Astrocyte of the spinal cord (primary cell): ENCODE data around the gene MAPK1.
"Not testable (repeated sequence)": the region's sequence is repeated elsewhere in the genome, so short reads cannot be mapped to it uniquely, and the experiment has no call there.

ENCODE experiments used
- DNase-seq: peaks from one replicate; pipeline ENCODE4 v3.0.0; 2011; ENCODE audit warnings: low read depth, low spot score
- H3K4me3 ChIP-seq: 2 replicates; pipeline ENCODE4 v1.5.1; 2011; ENCODE audit warnings: low read depth, mild to moderate bottlenecking, low read length, moderate library complexity
- in situ Hi-C: cut with HindIII; loops from 2 replicates; pipeline ENCODE4 v1.10.0; 2017; ENCODE audit warnings: low sequenced_read_pairs
- TF ChIP-seq, protein P1 (sequence below): IDR thresholded peaks from 2 replicates; pipeline ENCODE4 v1.5.1; 2012; ENCODE audit warnings: low read depth, mild to moderate bottlenecking, low read length, inconsistent platforms

Gene MAPK1

DNA sequence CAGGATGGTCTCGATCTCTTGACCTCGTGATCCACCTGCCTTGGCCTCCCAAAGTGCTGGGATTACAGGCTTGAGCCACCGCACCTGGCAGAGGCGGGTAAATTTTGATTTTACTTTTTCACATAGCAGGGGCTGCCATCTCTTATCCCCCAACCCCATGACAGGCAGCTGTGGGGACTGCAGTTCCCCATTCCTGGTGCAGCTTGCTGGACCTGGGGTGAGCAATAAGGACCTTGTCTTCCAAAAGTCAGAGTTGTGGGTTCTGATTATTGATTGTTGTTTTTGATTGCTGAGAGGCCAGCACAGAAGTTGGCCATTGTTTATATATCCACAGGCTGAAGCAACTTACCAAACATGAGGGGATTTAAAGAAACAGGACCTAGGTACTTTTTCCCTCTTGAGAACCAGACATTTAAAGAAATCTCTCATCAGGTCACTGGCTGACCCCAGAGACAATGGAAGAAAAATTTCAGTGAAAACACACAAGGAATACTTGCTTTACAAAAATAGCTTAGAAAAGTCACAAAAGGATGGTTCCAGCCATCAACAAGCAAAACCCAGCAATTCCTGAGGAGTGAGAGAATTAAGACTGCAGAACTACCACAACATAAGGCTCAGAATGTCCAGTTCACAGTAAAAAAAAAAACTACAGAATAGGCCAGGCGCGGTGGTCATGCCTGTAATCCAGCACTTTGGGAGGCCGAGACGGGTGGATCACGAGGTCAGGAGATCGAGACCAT lies 22.0 kb upstream of the MAPK1 start:
- TF ChIP-seq, protein P1, sequence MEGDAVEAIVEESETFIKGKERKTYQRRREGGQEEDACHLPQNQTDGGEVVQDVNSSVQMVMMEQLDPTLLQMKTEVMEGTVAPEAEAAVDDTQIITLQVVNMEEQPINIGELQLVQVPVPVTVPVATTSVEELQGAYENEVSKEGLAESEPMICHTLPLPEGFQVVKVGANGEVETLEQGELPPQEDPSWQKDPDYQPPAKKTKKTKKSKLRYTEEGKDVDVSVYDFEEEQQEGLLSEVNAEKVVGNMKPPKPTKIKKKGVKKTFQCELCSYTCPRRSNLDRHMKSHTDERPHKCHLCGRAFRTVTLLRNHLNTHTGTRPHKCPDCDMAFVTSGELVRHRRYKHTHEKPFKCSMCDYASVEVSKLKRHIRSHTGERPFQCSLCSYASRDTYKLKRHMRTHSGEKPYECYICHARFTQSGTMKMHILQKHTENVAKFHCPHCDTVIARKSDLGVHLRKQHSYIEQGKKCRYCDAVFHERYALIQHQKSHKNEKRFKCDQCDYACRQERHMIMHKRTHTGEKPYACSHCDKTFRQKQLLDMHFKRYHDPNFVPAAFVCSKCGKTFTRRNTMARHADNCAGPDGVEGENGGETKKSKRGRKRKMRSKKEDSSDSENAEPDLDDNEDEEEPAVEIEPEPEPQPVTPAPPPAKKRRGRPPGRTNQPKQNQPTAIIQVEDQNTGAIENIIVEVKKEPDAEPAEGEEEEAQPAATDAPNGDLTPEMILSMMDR = no peak
- in situ Hi-C loops = no loop called here
- DNase-seq = no peak
- no peak overlapping the region for H3K4me3 ChIP-seq

DNA sequence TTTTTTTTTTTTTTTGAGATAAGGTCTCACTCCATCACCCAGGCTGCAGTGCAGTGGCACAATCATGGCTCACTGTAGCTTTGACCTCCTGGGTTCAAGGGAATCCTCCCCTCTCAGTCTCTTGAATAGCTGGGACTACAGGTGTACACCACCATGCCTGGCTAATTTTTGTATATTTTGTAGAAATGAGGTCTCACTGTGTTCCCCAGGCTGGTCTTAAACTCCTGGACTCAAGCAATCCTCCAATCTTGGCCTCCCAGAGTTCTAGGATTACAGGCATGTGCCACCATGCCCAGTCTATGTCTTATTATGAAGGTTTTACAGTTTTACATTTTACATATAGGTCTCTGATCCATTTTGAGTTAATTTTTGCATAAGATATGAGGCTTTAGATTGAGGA lies 20.4 kb upstream of the MAPK1 start:
- no peak overlapping the region for H3K4me3 ChIP-seq
- in situ Hi-C loops = no loop called here
- TF ChIP-seq, protein P1 = no peak
- DNase-seq = no peak

DNA sequence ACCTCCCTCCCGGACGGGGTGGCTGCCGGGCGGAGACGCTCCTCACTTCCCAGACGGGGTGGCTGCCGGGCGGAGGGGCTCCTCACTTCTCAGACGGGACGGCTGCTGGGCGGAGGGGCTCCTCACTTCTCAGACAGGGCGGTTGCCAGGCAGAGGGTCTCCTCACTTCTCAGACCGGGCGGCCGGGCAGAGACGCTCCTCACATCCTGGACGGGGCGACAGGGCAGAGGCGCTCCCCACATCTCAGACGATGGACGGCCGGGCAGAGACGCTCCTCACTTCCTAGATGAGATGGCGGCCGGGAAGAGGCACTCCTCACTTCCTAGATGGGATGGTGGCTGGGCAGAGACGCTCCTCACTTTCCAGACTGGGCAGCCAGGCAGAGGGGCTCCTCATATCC lies 16.5 kb upstream of the MAPK1 start:
- H3K4me3 ChIP-seq, in situ Hi-C loops, DNase-seq: not testable (repeated sequence)

DNA sequence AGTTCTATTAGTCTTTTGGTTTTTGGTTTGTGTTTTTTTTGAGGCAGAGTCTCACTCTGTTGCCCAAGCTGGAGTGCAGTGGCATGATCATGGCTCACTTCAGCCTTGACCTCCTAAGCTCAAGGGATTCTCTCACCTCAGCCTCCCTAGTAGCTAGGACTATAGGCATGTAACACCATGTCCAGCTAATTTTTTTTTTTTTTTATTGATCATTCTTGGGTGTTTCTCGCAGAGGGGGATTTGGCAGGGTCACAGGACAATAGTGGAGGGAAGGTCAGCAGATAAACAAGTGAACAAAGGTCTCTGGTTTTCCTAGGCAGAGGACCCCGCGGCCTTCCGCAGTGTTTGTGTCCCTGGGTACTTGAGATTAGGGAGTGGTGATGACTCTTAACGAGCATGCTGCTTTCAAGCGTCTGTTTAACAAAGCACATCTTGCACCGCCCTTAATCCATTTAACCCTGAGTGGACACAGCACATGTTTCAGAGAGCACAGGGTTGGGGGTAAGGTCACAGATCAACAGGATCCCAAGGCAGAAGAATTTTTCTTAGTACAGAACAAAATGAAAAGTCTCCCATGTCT lies 15.4 kb upstream of the MAPK1 start:
- DNase-seq, in situ Hi-C loops, H3K4me3 ChIP-seq: not testable (repeated sequence)

DNA sequence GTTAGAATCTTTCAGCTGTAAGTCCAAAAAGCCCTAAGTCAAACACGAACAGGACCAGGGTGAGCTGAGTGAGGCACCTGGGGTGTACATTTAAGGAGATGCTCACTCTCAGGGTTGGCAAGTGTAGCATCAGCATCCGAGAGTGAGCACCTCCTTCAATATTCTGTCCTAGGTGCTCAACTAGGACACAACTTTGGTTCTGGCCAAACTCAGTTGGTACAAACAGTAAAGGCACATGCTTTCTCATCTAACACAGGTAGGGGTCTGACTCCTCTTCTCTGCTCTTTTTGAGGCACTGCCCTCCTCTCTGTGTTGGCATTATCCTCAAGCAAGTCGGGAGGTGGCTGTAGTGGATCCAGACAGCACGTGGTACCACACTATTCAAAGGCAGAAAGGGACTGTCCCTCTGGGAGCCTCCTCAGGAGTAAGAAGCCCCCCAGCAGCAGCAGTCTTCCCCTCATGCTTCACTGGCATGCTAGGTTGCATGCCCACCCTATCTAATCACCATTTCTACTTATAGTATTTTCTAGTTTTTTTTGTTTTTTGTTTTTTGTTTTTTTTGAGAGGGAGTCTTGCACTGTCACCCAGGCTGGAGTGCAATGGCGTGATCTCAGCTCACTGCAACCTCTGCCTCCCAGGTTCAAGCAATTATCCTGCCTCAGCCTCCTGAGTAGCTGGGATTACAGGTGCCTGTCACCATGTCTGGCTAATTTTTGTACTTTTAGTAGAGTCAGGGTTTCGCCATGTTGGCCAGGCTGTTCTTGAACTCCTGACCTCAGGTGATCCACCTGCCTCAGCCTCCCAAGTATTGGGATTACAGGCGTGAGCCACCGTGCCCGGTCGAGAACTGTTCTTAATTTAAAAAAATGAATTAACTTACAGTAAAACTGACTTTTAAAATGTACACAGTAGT lies 14.7 kb upstream of the MAPK1 start:
- in situ Hi-C loops = no loop called here
- TF ChIP-seq, protein P1 = no peak
- H3K4me3 ChIP-seq = no peak overlapping the region
- no peak for DNase-seq

DNA sequence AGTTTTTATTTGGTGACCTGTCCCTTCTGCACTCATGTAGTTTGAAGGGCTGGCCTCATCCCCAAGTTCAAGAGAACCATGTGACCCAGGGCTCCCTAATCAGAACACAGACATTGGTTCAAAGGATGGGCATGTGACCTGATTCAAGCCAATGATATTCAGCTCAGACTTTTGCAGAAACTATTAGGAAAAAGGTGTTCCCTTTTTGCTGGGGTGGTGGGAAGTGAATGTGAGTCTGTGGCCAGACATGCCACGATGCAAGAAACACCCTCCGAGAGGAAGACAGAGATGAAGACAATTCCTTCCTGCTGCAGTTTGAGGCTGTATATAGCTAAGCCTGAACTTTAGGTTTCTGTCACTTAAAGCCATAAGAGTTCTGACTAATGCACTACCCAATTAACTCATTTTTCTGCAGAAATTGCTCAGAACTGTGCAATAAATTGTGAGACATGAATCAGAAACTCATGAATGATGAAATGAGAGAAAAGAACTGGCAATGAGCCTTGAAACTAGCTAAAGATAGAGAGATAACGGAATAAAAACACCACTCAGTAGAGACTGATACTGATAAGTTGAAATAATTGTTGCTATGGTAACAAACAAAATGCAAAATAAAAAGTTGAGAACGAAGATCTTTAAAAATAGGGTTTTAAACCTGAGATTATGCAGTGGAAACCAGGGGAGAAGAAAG lies 9.2 kb upstream of the MAPK1 start:
- TF ChIP-seq, protein P1 = no peak
- no peak overlapping the region for H3K4me3 ChIP-seq
- in situ Hi-C loops = no loop called here
- DNase-seq = no peak

DNA sequence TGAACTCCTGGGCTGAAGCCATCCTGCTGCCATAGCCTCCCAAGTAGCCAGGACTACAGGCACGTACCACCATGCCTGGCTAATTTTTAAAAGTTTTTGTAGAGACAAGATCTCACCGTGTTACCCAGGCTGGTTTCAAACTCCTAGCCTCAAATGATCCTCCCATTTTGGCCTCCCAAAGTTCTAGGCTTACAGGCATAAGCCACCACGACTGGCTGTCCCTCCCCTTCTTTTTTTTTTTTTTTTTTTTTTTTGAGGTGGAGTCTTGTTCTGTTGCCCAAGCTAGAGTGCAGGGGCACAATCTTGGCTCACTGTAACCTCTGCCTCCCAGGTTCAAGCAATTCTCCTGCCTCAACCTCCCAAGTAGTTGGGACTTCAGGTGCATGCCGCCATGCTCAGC lies 7.5 kb upstream of the MAPK1 start:
- H3K4me3 ChIP-seq, in situ Hi-C loops, DNase-seq: not testable (repeated sequence)

DNA sequence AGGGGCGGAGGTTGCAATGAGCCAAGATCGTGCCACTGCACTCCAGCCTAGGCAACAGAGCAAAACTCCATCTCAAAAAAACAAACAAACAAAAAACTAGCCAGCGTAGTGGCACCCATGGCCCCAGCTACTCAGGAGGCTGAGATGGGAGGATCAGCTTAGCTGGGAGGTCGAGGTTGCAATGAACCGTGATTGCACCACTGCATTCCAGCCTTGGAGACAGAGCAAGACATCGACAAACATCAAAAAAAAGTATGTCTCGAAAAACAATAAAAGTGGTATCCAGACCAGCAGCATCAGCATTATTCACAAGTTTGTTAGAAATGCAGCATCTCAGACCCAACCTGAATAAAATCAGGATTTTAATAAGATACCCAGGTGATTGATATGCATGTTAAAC lies 6.2 kb upstream of the MAPK1 start:
- DNase-seq = no peak
- in situ Hi-C loops = no loop called here
- TF ChIP-seq, protein P1 = no peak
- H3K4me3 ChIP-seq = no peak overlapping the region

DNA sequence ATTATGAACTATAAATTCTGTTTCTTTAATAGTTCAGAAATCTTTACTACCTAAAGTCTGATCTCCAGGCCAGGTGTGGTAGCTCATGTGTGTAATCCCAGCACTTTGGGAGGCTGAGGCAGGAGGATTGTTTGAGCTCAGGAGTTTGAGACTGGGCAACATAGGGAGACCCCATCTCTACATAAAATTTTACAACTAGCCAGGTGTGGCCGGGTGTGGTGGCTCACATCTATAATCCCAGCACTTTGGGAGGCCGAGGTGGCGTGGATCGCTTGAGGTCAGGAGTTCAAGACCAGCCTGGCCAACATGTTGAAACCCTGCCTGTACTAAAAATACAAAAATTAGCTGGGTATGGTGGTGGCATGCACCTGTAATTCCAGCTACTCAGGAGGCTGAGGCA lies 5.3 kb upstream of the MAPK1 start:
- H3K4me3 ChIP-seq, DNase-seq, in situ Hi-C loops: not testable (repeated sequence)
